Gastroesophageal sphincter (tissue), 3 donors: Measurements from ENCODE around the gene PREP.

Source experiments
- EP300 ChIP-seq: sonication (generic); formaldehyde crosslinking; IDR thresholded peaks from one replicate; pipeline ENCODE4 v1.6.1; 2017; ENCODE audit warnings: antibody characterized with exemption, mild to moderate bottlenecking
- POLR2A ChIP-seq, 2 donors: fragments of 450-650 bp; IDR thresholded peaks; one replicate each; pipeline ENCODE4 v1.6.1; 2017; ENCODE audit warnings: antibody characterized with exemption in 2 of 2, mild to moderate bottlenecking in 2 of 2, moderate library complexity in 1 of 2
- POLR2AphosphoS5 ChIP-seq: sonication (generic); formaldehyde crosslinking; IDR thresholded peaks from one replicate; pipeline ENCODE4 v1.6.1; 2017; ENCODE audit warnings: antibody characterized with exemption
- TF ChIP-seq, protein P1 (sequence below), 4 experiments: fragments of 200-600 bp in 2 of 4; fragments of 450-650 bp in 2 of 4; sonication (generic) in 1 of 4; IDR thresholded peaks; one replicate each; pipeline ENCODE4 v1.5.1; 2017 to 2019; ENCODE audit warnings: antibody characterized with exemption in 4 of 4, mild to moderate bottlenecking in 2 of 4, moderate library complexity in 2 of 4

GRCh38 chr6:105449756-105450390, 47.0 kb upstream of the PREP start:
- TF ChIP-seq, protein P1, sequence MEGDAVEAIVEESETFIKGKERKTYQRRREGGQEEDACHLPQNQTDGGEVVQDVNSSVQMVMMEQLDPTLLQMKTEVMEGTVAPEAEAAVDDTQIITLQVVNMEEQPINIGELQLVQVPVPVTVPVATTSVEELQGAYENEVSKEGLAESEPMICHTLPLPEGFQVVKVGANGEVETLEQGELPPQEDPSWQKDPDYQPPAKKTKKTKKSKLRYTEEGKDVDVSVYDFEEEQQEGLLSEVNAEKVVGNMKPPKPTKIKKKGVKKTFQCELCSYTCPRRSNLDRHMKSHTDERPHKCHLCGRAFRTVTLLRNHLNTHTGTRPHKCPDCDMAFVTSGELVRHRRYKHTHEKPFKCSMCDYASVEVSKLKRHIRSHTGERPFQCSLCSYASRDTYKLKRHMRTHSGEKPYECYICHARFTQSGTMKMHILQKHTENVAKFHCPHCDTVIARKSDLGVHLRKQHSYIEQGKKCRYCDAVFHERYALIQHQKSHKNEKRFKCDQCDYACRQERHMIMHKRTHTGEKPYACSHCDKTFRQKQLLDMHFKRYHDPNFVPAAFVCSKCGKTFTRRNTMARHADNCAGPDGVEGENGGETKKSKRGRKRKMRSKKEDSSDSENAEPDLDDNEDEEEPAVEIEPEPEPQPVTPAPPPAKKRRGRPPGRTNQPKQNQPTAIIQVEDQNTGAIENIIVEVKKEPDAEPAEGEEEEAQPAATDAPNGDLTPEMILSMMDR (IDR thresholded peaks at IDR 0.05), result no peak
- TF ChIP-seq POLR2AphosphoS5, result no peak
- no peak for TF ChIP-seq POLR2A (IDR thresholded peaks at IDR 0.05)
- TF ChIP-seq EP300, result no peak
